Loucy (cell line): Measurements from ENCODE around the gene ZNF248.

Experiments
- CTCF ChIP-seq: fragments of 200-600 bp; sonication (generic); conservative IDR thresholded peaks from 2 replicates; pipeline ENCODE4 v1.5.1; 2014; ENCODE audit warnings: mild to moderate bottlenecking, antibody characterized with exemption, low read length
- EZH2phosphoT487 ChIP-seq: fragments of 200-600 bp; IDR thresholded peaks from 2 replicates; pipeline ENCODE4 v1.6.1; 2018; ENCODE audit warnings: antibody characterized with exemption, mild to moderate bottlenecking, moderate library complexity, borderline replicate concordance

GRCh38 chr10:37844644-37845043 lies 12.8 kb downstream of the ZNF248 start:
- TF ChIP-seq CTCF (no peak), EZH2phosphoT487 (no peak)
